GM21529 (cell line): ENCODE results near the gene AMZ2.
A peak's percentile ranks its signal among the peaks of the same experiment; 100 is the strongest.
"Not testable (repeated sequence)": the region's sequence is repeated elsewhere in the genome, so short reads cannot be mapped to it uniquely, and the experiment has no call there.

Experiments
- ATAC-seq: cut with Tn5 transposase; IDR thresholded peaks from one replicate; pipeline ENCODE4 v1.9.1; 2021; ENCODE audit not compliant: unreplicated experiment

AMZ2 gene

GRCh38 chr17:68248199-68248825 lies 469 bp downstream of the AMZ2 start:
- peak; percentile 23 for ATAC-seq

GRCh38 chr17:68248891-68249290 lies 1.0 kb downstream of the AMZ2 start:
- no peak for ATAC-seq

GRCh38 chr17:68249354-68249765 lies 1.5 kb downstream of the AMZ2 start:
- no peak for ATAC-seq

DNA sequence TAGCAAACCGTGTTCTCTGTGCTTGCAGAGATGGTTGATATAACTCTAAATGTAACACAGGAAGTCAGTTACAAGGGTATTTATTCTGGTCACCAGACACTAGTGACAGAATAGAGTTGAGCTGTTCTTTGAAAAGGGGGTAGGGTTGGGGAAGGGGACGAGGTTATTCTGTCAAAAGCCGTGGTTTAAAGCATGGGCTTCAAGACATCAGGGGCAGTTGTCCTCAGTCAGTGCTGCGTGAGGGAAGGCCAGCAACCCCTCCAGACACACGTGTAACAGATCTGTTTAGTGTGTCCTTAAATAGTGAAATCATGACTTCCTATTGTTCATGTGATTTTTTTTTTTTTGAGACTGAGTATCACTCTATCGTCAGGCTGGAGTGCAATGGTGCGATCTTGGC lies 5.6 kb downstream of the AMZ2 start:
- ATAC-seq = not testable (repeated sequence)

DNA sequence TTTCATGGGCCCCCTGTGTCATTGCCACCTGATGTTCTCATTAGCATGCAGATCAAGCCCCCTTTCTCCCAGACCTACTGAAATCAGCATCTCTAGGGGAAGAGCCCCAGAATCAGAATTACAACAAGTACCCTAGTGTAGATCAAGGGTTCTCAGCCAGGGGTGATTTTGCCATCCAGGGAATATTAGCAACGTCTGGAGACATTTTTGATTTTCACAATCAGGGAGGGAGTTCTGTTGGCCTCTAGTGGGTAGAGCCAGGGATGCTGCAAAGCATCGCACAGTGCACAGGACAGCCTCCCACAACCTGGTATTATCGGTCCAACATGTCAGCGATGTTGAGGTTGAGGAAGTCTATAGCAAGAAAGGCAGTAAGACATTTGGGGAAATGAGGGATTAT lies 7.3 kb downstream of the AMZ2 start:
- ATAC-seq = no peak

GRCh38 chr17:68255731-68256538 lies 8.1 kb downstream of the AMZ2 start:
- ATAC-seq = no peak

GRCh38 chr17:68256701-68257100 lies 8.9 kb downstream of the AMZ2 start:
- not testable (repeated sequence) for ATAC-seq

DNA sequence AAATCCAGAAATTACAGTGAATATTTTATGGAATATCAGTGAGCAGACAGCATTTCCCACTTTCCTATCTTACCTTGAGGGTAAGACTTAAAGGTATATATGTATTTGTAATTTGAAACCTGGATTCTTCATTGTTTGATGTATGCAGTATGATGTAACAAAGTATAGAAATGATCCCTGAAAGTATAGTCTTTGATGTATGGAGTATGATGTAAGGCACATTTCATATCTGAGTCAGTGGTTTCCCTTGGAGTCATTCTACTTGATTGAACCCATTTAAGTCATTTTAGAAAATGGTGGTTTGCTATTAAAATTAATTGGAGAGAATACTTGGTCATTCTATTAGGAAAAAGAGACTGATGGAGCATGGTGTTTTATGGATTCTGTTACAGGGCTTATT lies 10.1 kb downstream of the AMZ2 start:
- no peak for ATAC-seq

DNA sequence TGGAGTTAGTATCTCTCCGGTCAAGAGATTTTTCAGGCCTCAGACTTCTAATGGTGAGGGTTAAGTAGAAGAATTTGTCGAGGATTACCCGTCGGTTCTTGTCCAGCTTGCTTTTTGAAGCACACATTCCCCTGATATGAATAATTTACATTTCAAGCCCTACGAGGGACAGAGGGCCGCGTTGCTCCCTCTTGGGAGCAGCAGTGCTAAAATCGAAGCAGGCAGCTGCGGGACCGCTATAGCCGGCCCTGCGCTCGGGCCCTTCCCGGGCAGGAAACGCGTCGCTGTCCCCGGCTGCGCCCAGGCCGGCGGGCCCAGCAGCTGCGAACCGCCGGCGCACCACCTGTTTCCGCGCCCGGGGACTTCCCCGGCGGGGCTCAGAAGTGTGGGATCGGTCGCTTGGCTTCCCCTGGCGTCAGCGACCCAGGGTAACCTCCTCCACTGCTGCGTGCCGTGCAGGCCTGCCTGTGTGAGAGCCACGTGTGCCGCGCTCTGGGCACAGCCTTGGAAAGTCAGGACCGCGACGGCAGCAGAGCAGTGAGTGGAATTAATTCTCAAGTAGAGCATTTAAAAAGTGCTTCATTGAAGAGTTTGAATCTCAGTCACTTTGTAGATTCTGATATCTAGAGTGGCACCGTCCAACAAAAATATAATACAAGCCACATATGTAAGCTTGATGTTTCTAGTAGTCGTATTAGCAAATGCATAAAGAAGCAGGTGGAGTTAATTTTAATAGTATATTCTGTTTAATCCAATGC lies 11.2 kb downstream of the AMZ2 start:
- ATAC-seq = peak; percentile 94

- ATAC-seq = not testable (repeated sequence)
These were observed 11.8 kb downstream of the AMZ2 start for GRCh38 chr17:68259648-68259951.

DNA sequence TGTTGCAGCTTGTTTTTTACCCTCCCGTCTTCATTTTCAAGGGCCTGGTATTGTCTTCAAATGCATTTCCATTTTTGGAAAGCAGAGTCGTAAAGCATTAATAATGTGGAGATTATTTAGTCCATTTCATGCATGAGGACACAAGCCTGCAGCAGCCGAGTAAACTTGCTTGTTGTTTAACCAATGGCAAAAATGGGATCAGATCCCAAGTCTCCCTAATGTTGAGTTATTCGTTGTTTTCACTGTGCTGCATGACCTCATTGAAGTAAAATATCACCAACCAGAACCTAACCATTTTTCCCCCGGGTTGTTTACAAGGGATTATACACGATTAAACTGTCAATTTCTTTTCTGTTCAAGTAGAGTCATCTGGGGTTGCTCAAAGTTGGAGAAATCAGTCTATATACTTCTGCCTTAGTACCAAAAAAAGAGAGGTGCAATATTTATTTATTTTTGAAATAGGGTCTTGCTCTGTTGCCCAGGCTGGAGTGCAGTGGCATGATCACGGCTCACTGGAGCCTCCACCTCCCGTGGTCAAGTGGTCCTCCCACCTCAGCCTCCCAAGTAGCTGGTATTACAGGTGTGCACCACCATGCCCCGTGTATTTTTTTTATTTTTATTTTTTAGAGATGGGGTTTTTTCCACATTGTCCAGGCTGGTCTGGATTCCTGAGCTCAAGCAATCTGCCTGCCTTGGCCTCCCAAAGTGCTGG lies 12.4 kb downstream of the AMZ2 start:
- ATAC-seq = no peak

DNA sequence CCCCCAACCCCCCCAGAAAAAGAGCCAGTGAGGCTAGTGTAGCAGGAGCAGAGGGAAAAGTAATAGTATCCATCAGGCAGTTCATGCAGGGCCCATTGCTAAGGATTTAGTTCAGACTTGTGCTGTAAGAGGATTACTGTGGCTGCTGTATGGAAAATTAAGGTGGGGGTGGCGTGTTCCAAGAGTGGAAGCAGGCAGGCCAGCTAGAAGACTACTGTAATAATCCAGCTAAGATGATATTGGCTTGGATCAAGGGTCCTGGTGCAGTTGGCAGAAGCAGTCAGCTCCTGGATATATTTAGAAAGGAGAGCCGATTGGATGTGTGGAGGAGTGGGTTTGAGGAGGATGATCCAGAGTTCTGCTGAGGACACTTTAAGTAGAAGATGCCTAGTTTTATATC lies 14.6 kb downstream of the AMZ2 start:
- not testable (repeated sequence) for ATAC-seq

GRCh38 chr17:68263101-68263681 lies 15.3 kb downstream of the AMZ2 start:
- ATAC-seq = peak; percentile 33

DNA sequence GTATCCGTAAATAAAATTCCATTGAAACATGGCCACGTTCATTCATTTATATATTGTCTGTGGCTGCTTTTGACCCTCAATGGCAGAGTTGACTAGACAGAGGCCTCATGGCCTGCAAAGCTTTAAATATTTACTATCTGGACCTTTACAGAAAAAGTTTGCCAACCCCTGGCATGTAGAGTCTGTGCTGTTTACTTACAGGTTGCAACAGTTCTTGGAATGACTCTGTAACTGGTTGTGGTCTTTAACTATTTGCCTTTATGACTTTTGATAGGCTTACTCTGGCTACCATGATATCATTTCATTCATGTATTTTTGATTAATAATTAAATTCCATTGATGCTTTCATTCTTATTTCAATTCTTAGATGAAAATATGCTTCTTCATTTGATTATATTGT lies 18.0 kb downstream of the AMZ2 start:
- not testable (repeated sequence) for ATAC-seq

DNA sequence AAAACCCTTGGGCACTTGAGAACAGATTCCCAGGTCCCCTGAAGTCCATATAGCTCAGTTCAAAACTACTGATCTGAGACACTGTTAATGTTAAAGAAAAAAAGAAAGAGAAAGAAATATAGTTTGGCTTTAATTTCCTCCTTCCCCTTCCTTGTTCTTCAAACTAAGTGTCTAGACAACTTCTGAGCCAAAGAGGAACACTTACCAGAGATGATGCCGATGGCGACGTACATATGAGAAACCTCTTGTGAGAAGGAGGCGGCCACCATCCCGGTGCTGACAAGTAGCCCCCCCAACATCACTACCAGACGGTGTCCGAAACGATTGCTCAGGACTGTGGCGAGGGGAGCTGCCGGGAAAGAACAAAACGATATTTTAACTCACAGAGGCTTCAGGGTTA lies 25.9 kb downstream of the AMZ2 start:
- ATAC-seq = no peak

DNA sequence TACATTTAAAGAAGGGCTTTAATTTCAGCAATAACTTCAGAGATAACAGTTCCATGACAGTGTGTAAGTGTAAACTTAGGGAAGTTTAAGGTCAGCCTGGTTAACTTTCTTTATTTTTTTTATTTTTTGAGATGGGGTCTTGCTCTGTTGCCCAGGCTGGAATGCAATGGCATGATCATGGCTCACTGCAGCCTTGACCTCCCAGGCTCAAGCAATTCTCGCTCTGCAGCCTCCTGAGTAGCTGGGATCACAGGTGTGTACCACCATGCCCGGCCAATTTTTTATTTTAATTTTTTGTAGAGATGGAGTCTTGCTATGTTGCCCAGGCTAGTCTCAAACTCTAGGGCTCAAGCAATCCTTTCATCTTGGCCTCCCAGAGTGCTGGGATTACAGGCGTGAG lies 28.5 kb downstream of the AMZ2 start:
- not testable (repeated sequence) for ATAC-seq

DNA sequence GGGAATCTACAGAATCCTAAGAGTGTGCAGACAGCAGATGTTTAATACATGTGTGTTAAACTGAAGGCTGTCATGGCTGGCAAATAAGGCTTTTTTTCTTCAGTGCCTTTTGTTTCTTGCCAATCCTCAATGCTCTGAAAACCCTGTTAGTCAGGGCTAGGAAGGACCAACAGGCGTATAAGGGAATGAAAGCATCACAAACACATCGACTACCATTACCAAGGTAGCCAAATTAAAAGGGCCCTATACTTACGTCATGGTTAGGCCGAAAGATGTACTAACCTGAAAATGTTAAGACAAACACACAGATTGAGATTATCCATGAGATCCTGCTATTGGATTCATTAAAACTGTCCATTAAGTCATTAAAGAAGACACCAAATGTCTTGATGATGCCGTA lies 30.0 kb downstream of the AMZ2 start:
- no peak for ATAC-seq

DNA sequence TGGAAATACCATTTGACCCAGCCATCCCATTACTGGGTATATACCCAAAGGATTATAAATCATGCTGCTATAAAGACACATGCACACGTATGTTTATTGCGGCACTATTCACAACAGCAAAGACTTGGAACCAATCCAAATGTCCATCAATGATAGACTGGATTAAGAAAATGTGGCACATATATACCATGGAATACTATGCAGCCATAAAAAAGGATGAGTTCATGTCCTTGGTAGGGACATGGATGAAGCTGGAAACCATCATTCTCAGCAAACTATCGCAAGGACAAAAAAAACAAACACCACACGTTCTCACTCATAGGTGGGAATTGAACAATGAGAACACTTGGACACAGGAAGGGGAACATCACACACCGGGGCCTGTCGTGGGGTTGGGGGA lies 34.1 kb downstream of the AMZ2 start:
- not testable (repeated sequence) for ATAC-seq

DNA sequence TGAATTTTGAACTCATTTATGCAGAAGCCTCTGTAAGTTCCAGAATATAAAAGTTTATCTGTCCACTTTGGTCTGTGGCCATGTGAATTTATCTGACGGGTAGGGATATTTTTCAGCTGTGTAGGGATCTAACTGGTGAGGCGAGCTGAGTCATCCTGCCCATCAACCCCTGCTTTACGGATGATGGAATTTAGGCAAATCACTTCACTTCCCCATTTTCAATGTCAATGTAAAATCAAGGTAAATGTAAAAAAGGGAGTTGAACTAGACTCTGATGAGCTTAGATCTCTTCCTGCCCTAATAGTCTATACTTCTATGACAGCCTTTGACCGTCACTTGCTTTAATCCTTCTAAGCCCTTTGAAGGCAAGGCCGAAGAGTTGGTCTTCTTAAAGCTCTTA lies 40.5 kb downstream of the AMZ2 start:
- no peak for ATAC-seq

- no peak for ATAC-seq
These were observed 41.0 kb downstream of the AMZ2 start for GRCh38 chr17:68288804-68289203.

DNA sequence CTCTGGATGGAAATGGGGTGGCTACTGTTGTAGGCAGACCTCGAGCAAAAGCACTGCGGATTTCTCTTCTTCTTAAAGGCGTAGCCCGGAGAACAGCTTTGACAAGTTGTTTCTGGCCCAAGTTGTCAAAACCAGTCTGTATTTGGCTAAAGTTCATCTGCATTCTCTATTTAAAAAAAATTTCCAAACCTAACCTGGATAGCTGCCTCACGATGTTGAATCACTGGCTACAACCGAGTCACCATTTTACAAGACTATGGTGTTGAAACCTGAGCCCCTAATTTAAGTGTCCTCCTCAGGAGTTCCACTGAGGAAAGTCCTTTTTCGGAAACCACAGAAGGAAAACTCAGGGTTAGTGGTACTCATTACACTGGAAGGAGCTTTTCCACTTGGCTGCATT lies 41.6 kb downstream of the AMZ2 start:
- no peak for ATAC-seq
